Fibroblast of skin of back (primary cell): ENCODE measurements around the gene PTPN13.

Experiments used
- DNase-seq: peaks from one replicate; pipeline ENCODE4 v3.0.0-alpha.2; 2013

Gene PTPN13

DNA sequence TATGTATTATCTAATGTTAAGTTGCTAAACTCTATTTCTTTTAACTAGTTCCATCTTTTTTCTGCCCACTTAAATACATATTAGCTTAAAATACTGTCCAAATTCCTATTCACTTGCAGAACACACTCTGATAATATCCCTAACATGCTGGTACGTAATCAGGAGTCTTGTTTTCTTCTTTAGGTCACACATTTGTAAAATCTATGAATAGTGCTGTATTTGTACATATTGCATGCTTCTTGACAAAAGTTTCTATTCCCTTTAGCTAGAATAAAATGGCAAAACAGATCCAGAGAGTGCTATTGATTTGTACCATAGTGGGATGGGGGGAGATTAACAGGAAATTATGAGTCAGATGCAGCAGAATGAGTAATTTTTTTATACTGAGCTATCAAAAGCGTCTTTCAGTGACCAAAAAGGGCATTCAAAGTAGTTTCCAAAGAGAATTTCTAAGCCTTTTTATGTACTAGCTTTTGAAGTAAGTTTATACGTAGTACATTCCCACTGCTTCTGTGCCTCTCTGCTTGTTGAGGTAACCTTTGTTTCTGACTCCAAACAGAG lies 126.5 kb downstream of the PTPN13 start:
- peak; percentile 25 for DNase-seq

- DNase-seq: no peak
Observed at GRCh38 chr4:86721412-86721811, 127.3 kb downstream of the PTPN13 start.

DNA sequence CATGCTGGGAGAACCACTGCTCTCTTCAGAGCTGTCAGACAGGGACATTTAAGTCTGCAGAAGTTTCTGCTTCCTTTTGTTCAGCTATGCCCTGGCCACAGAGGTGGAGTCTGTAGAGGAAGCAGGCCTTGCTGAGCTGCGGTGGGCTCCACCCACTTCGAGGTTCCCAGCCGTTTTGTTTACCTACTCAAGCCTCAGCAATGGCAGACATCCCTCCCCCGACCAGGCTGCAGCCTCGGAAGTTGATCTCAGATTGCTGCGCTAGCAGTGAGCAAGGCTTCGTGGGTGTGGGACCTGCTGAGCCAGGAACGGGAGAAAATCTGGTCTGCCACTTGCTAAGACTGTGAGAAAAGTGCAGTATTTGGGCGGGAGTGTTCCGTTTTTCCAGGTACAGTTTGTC lies 136.2 kb downstream of the PTPN13 start:
- no peak for DNase-seq

DNA sequence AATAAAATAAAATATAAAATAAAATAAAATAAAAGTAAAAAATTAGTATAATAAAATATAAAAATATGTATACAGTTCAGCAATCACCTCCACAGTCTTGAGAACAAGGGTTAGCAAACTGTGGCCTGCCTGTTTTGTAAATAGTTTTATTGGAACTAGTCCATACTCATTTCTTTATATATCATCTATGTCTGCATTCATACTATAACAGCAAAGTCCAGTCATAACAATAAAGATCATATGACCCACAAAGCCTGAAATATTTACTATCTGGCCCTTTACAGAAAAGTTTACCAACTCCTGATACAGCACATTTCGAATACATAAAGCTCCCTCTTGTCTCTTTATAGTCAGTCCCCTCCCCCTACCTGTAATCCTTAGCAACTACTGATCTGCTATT lies 143.1 kb downstream of the PTPN13 start:
- DNase-seq: no peak

DNA sequence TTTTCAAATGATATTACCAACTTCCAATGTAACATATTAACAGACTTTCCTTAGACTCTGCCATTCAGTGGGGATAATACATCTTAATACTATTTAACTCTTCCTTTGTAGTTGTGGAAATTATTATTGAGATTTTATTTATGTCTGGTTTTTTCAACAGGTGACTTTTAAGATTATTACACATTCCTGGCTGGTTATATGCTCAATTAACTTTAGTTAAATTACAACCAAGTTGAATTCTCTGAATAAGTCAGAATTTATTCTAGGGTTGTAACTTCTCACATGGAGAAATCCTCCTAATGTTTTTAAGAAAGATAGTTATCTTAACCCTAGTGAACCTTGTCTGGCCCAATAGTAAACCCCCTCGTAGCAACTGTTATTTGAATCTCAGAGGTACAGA lies 147.7 kb downstream of the PTPN13 start:
- no peak for DNase-seq

DNA sequence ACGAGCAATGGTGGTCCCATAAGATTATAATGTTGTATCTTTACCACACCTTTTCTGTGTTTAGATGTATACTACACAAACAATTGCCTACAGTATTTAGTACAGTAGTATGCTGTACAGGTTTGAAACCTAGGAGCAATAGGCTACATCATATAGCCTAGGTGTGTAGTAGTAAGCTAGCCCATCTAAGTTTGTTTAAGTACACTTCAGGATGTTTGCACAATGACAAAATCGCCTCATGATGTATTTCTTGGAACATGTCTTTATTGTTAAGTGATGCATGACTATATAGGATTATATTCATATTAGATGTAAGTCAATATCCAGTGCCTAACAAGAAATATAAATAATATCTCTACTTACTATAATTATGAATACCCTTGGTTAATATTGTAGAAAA lies 150.5 kb downstream of the PTPN13 start:
- no peak for DNase-seq

DNA sequence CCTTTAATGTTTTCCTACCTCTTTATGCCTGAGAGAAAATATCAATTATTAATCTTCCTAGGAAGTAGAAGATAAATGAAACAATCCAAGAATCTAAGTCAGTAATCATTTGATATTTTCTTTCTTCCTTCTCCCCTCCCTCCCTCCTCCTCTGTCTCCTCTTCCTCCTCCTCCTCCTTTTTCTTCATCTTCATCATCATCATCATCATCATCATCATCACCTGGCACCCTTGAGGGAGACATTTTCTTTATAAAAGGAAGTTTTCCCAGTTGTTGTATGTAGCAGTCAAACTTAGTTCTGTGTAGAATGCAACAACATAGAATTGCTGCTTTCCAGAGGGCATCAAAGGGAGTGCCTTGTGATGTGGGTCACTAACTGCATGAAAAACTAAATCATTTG lies 155.0 kb downstream of the PTPN13 start:
- no peak for DNase-seq

- no peak for DNase-seq
Observed at GRCh38 chr4:86755388-86755787, 161.3 kb downstream of the PTPN13 start.

- no peak for DNase-seq
Observed at GRCh38 chr4:86757468-86757867, 163.4 kb downstream of the PTPN13 start.

DNA sequence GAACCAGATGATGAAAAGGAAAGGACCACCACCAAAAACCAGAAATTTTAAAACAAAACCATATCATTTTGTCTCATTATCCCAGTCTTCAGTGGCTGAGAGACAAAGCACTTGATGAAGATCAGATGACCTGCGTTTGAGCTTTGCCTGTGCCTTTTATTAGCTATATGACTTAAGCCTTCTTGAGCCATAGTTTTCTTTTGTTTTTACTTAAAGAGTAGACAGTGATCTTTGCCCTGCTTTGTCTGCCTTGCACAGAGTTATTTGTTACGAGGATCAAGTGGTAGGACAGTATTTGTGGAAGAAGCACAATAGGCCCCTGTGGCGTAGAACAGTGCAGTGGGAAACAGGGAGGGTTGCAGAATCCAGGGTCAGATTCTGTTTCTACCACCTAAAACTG lies 165.2 kb downstream of the PTPN13 start:
- DNase-seq: no peak

DNA sequence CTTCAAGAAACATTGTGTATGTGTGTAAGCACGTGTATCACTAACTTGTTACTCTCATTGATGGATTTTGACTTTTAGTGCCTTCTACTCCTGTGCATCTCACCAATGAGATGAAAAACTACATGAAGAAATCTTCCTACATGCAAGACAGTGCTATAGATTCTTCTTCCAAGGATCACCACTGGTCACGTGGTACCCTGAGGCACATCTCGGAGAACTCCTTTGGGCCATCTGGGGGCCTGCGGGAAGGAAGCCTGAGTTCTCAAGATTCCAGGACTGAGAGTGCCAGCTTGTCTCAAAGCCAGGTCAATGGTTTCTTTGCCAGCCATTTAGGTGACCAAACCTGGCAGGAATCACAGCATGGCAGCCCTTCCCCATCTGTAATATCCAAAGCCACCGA lies 168.5 kb downstream of the PTPN13 start:
- no peak for DNase-seq

DNA sequence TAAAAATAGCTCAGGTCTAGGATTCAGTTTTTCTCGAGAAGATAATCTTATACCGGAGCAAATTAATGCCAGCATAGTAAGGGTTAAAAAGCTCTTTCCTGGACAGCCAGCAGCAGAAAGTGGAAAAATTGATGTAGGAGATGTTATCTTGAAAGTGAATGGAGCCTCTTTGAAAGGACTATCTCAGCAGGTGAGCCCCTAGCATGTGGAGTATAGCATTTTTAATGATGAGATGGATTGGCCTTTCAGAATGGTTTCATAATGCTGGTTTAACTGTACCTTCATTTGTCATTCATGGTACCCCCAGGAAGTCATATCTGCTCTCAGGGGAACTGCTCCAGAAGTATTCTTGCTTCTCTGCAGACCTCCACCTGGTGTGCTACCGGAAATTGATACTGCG lies 175.7 kb downstream of the PTPN13 start:
- no peak for DNase-seq

DNA sequence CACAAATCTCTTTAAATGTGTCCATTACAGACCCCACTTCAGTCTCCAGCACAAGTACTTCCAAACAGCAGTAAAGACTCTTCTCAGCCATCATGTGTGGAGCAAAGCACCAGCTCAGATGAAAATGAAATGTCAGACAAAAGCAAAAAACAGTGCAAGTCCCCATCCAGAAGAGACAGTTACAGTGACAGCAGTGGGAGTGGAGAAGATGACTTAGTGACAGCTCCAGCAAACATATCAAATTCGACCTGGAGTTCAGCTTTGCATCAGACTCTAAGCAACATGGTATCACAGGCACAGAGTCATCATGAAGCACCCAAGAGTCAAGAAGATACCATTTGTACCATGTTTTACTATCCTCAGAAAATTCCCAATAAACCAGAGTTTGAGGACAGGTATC lies 177.0 kb downstream of the PTPN13 start:
- DNase-seq: no peak

GRCh38 chr4:86775061-86775460 lies 180.9 kb downstream of the PTPN13 start:
- no peak for DNase-seq

GRCh38 chr4:86778175-86778574 lies 184.1 kb downstream of the PTPN13 start:
- DNase-seq: no peak

- DNase-seq: no peak
Observed at GRCh38 chr4:86788826-86789225, 194.7 kb downstream of the PTPN13 start.

DNA sequence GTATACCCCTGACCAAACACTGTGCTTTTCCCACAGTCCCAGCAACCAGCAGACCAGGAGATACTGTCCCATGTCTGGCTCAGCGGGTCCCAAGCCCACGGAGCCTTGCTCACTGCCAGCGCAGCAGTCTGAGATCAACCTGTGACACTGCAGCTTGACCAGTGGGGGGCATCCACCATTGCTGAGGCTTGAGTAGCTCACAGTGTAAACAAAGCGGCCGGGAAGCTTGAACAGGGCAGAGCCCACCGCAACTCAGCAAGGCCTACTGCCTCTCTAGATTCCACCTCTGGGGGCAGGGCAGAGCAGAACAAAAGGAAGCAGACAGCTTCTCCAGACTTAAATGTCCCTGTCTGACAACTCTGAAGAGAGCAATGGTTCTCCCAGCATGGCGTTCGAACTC lies 197.0 kb downstream of the PTPN13 start:
- DNase-seq: no peak

- no peak for DNase-seq
Observed at GRCh38 chr4:86809809-86810208, 215.7 kb downstream of the PTPN13 start.

GRCh38 chr4:86810847-86811246 lies 216.7 kb downstream of the PTPN13 start:
- no peak for DNase-seq

DNA sequence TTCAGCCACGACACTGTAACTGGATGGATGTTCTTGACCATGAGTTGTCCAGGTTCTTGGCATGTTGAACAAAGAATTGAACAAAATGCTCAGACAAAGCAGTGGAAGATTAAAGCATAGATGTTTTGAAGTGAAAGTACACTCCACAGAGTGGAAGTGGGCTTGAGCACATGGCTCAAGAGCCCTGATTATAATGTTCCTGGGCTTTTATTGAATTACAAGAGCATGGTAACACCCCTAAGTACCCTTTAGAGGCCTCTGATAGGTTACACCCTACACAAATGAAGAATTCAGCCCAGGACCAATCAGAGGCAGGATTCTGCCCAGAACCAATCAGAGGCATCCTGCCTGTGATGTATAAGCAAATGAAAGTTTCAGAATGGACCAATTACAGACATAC lies 221.5 kb downstream of the PTPN13 start:
- DNase-seq: no peak

DNA sequence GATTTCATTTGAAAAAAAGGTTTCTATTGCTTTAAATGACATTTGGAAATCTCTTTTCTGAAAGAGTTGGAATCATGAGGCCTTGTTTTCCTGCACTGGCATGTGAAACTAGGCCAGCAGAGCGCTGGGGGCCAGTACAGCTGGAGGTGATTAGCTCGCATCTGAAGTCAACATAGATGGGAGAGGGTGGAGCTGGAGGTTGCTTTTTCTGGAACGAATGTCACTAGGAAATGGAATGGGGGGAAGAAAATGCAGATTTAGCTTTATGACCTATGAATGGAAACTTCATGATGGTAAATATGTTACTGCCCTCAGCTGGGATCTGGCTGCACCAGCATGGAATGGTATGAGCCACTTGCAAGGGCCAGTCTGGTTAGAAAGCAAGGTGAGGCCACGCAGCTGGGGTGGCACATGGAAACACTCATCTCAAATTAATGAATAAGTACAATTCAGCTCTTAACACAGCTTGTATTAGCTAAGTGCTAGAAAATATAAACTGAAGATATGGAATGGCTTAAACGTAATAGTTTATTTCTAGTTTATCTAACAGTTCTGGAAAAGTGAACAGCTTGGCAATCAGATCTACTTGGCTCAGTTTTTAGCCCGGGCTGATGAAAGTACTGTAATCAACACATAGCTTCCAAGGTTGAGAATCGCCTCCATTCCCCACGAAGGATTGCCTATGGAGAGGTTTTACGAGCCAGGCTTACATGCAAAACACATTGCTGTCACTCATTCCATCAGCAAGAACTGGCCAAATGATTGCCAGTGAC lies 222.6 kb downstream of the PTPN13 start:
- DNase-seq: peak; percentile 59

DNA sequence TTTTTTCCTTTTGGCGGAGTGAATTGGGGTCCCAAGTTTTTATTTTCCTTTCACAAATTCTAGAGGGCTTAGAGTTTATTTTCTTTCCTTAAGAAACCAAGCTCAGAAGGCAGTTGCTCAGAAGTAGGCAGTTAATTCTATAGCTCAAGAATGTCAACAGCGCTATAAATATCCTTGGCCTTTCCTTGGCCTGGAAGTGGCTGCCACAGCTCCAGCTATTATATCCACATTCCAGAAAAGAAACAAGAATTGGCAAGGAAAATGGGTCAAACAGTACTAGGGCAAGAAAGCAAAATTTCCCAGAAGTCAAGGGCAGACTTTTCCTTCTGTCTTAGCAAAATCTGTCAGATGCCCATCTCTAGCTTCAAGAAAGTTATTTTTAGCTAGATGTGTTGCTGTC lies 224.1 kb downstream of the PTPN13 start:
- DNase-seq: peak; percentile 78

- no peak for DNase-seq
Observed at GRCh38 chr4:86818841-86819240, 224.7 kb downstream of the PTPN13 start.

DNA sequence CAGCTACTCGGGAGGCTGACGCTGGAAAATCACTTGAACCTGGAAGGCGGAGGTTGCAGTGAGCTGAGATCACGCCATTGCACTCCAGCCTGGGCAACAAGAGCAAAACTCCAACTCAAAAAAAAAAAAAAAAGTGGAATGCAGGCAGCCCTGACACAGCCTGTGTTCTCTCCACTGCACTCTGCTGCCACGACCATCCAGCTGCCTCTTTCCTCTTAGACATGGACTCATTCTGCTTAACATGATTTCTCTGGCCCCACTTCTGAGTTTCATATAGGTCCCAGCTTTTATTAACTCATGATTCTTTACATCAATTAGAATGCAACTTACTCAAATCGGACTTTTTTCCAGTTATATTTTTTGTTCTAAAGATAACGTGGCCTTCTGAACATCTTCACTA lies 225.4 kb downstream of the PTPN13 start:
- DNase-seq: no peak

DNA sequence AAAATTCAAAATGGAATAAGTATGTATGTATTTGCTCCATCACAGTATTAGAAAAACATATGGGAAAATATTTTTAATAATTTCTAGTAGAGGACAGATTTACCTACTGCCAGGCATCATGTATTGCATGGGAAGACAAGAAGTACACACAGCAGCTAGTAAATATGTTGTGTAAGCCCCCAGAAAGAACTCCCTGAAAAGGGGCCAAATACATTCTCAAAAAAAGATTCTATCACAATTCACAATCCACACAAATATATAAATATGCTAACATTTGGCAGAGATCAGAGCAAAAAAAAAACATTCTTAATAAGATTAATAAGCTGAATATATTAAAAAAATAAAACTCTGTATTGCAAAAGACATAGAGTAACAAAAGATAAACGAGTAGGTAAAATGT lies 227.0 kb downstream of the PTPN13 start:
- DNase-seq: no peak
